GM18867 (cell line): ENCODE results near the gene LINC01488.

Experiments
- ATAC-seq: cut with Tn5 transposase; IDR thresholded peaks from one replicate; pipeline ENCODE4 v1.9.1; 2021; ENCODE audit warnings: mild to moderate bottlenecking, moderate library complexity; ENCODE audit not compliant: unreplicated experiment

Gene LINC01488

DNA sequence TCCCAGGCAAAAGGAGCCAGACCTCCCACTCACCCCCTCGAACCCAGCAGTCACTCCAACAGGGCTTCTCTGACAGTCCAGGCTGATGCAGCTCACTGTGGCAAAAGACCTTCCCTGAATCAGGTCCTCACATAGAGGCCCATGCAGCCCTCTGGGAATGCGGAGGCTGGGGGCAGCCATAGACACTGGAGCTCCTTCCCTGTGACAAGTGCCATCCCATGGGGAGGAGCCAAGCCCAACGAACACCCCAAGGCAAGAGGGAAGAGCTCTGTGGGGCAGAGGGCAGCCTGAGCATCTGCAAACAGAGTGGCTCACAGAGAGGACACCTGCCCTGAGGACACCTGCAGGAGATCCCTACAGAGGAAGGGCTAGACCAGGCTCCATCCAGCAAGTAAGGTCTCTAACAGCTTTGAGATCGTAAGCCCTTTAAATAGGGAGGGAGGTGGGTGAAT lies at the start of gene LINC01488:
LINC01488 (plus strand) TSS at position 271 of the 452 bp plus-strand sequence.
- no peak for ATAC-seq

- no peak for ATAC-seq
Observed at GRCh38 chr11:69431893-69432738, 49.3 kb upstream of the LINC01488 start.

DNA sequence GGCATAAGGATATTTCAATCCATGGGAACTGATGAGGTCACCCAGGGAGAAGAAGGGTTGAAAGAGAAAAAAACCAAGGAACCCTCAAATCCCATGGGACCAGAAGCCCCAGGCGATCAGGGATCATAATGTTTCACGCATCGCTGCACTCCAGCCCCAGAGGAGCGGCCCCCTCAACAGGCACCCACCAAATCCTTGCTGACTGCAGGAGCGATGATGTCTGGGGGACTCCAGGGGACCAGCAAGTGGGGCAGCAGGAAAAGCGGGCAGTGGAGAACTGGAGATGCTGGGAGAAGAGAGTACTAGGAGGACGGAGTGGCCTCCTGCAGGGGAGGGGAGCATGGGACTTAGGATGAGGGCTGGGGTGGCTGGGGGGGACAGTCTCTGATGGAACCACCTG lies 47.7 kb upstream of the LINC01488 start:
- no peak for ATAC-seq

DNA sequence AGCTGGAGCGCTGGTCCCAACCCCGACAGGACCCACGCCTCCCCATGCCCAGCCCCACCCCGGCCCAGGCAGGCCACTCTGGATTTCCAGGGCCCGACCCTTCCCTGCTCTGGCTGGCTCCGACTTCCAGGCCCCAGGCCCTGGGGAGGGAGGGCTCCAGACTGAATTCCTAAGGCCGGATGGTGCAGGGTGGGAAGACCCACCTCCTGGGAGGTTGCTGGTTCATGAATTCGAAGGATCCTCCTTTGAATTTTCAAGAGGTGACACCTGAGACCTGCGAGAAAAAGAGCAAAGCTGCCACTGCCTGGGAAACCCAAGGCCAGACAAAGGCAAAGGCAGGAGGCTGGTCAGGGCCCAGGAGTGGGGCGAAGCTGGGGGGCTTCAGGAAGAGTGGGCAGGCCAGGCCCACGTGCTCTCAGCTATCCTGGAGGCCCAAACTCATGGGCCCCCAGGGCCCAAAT lies 47.0 kb upstream of the LINC01488 start:
- ATAC-seq, result no peak

GRCh38 chr11:69435161-69435986 lies 46.1 kb upstream of the LINC01488 start:
- no peak for ATAC-seq

DNA sequence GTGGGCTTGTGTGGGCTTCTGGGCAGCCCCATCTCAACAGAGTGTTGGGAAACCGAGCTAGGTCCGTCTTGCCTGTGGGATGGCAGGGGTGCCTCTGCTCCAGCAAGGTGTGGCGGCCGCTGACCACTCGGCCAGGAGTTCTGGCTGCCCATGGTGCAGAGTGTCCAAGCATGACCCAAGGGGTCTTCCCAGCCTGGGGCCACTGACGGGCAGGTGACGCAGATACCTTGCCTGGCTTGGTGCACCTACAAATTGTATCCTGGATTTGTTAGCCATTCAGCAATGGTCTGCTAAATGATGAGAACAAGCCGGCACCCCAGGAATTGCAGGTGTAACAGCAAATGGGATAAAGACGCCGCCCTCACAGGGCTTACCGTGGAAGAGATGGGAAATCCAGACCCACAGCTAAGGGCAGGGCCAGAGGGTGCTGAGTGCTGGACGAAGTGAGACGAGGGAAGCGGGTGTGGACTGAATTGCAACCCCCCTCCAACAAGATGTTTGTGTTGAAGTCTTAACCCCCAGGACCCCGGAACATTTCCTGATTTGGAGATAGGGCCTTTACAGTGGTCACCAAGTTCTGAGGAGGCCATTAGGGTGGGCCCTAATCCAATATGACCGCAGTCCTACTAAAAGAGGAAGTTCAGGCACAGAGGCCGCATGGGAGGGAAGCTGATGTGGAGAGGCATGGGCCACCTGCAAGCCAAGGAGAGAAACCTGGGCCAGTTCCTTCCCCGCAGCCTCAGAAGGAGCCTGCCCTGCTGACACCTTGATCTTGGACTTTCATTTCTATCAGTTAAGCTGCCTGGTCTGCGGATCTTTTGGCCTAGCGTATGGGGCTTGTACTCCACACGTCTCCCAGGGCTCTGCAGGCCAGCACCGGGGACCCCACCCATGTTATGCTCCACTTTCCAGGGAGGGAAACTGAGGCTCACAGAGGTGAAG lies 45.2 kb upstream of the LINC01488 start:
- no peak for ATAC-seq

DNA sequence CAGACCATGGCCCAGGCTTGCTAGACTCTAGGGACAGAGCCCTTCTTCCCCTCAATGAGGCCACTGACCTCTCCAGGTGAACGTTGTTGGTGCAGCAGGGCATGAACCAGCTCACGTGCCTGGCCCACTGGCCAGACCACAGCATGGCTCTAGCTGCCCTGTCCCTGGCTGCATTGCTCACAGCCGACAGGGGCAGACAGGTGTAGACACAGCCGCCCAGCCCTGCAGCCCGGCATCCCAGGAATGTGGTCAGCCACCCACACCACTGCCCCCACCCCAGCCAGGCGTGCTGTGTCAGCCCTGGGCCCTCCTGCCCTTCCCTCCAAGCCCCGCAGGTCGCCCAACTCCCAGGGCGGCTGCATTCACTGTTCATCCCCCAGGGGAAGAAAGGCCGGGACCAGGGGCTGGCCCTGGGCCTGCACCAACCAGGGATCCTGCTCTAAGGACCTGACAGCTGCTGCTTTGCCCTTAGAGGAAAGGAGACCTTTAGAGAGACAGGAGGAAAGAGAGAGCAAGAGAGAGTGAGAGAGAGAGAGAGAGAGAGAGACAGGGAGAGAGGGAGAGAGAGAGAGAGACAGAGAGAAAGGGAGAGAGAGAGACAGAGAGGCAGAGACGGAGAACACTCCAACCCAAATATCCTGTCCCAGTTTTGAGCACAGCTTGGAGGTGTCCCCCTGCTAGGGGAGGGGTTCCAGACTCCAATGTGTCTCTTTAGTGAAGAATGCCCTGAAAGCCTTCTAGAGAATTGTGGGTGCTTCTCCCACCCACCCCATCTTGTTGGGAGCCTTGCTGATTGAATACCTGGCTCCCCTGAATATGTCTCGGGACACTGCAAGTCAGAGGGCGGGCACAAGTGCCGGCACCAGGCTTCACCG lies 44.2 kb upstream of the LINC01488 start:
- ATAC-seq, result no peak

DNA sequence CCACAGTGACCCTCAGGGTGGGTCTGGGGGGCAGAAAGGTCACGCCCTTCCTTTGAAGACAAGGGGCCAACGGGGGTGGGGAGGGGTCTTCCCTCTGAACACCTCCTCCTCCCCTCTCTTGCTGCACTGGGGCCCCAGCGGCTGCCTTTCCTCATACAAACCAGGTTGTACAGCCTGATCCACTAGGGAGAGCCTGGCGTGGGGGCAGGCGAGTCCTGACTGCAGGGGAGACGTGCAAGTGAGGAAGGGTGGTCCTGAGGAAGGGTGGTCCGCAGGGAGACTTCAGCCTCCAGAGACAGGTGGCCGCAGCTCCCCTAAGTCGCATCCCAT lies 43.6 kb upstream of the LINC01488 start:
- no peak for ATAC-seq

DNA sequence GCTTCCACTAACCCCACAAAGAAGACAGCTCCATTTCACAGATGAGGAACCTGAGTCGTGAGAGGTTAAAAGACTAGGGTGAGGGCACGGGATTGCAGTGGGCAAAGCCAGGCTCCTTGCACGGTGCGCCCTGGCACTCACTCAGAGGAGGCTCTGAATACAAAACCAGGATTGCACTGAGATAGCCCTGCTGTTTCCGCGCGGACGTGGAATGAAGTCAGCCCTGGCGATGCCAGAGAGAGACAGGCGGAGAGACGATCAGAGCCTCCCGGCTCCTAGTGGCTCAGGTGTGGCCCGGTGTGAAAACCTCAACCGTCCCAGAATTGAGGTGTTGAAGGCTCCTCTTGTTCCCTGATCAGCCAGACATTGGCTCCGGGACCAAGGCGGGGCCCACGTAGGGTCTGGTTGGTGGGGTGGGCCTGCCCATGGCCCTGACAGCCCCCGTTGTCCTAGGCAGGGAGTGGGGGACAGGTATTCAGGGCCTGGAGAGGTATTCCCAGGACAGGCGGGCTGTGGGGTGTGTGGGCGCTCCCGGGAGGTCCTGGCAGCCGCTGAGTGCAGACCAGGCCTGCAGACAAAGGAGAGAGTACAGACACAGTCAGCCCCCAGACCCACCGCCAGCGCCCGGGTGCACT lies 43.1 kb upstream of the LINC01488 start:
- ATAC-seq, result no peak

DNA sequence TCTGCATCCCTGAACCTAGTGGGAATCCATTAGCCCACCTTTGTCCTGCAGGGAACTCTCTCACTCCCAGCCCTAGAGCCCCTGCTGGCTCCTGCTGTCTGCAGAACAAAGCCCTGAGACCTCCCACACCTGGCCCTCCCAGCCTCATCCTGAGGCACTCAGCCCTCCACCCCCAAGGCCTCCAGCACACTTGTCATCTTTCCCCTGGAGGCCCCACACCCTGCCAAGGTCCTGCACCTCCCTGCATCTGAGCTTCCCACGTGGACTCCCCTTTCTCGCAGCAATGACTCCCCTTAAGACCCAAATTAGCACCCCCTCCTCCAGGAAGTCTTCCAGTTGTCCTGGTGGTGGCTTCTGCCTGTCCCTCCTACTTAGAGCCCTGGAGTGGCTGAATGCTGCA lies 42.3 kb upstream of the LINC01488 start:
- no peak for ATAC-seq

DNA sequence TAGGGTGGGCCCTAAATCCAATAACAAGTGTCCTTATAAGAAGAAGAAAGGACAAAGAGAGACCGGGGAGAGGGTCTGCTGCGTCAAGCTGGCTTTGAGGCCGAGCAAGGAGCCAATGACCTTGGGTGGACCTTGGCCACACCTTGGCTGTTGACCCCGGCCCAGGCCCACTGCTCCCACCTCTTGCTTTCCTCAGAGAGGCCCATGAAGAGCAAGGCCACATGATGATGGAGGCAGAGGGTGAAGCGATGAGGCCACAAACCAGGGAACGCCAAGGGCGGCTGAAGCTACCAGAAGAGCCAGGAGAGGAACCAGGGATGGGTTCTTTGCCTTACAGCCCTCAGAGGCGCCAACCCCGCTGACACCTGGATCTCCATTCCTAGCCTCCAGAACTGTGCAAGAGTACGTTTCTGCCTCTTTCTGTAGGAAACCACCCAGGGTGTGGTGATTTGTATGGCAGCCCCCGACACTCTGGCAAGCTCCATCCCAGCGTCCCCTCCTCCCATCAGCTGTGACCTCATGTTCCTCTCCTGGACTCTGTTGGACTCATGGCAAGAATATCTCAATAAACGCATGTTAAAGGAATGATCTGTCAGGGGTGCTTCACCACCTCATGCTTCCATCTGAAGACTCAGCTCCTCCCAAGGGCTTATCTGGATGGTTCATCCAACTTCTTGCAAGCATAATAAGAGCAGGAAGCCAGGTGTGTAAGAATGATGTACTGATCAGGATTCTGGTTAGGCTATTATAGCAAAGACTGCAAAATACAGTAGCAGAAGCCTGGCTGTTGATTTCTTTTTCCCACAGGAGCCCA lies 41.6 kb upstream of the LINC01488 start:
- no peak for ATAC-seq

GRCh38 chr11:69440876-69441275 lies 40.6 kb upstream of the LINC01488 start:
- no peak for ATAC-seq

GRCh38 chr11:69442012-69442806 lies 39.3 kb upstream of the LINC01488 start:
- ATAC-seq, result no peak

DNA sequence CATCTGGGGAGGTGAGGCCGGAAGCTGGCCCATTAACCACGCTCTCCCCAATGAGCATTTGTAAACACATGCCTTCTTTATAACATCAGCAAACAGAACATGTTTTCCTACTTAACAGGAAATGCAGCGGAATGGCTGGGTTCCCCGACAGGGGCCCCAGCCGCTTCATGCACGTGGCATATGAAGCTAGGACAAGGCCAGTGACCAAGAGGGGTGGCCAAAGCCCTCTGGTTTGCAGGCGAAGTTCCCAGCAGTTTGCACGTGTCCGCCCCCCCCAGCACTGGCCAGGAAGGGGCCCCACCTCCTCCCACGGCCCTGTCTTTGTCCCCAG lies 38.7 kb upstream of the LINC01488 start:
- ATAC-seq, result no peak

DNA sequence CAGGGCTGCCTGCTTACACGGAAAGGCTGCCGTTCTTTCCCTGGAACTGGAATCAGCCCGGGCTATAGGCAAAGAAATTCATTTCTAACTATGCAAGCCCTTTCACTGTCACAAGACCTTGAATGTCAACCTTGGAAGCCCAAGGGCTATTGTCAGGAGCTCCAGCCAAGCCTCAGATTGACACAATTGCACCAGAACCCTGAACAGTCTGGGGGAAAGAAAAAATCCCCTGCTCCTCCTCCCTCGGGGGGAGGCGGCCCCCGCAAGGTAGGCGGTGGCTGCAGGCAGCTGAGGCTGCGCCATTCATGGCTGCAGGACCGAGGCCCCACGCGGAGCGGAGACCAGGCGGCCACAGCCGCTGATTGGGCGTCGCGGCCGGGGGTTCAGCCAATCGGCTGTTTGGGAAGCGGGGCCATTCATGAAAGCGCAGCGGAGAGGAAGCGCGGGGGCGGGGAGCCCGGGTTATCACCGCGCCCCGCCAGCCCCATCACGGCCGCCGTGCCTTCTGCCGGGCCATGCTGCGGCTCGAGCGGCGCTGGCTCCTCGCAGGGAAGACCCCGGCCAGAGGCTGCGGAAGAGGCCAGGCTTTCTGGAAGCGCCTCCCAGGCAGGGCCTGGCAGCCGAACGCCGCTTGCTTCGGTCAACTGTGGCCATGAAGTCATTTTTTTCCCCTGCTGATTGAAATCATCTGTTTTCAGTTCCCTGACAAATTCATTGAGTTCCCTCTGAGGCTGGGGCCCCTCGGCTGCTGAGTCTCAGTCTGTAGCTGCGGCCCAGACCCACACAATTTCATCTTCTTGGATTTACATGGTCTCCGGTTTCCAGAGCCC lies 38.1 kb upstream of the LINC01488 start:
- ATAC-seq, result peak; percentile 90

GRCh38 chr11:69443968-69444364 lies 37.5 kb upstream of the LINC01488 start:
- no peak for ATAC-seq
